Tibial nerve (tissue), 3 donors: ENCODE data around the gene CALB2.

ENCODE experiments used
- POLR2A ChIP-seq, 2 donors: fragments of 450-650 bp; IDR thresholded peaks; one replicate each; pipeline ENCODE4 v1.6.1; 2017; ENCODE audit warnings: antibody characterized with exemption in 2 of 2, mild to moderate bottlenecking in 2 of 2, moderate library complexity in 2 of 2
- TF ChIP-seq, protein P1 (sequence below), 5 experiments: fragments of 200-600 bp in 3 of 5; fragments of 450-650 bp in 2 of 5; sonication (generic) in 3 of 5; IDR thresholded peaks; one replicate each; pipeline ENCODE4 v1.5.1; 2016 to 2019; ENCODE audit warnings: antibody characterized with exemption in 5 of 5, mild to moderate bottlenecking in 3 of 5, moderate library complexity in 2 of 5

DNA sequence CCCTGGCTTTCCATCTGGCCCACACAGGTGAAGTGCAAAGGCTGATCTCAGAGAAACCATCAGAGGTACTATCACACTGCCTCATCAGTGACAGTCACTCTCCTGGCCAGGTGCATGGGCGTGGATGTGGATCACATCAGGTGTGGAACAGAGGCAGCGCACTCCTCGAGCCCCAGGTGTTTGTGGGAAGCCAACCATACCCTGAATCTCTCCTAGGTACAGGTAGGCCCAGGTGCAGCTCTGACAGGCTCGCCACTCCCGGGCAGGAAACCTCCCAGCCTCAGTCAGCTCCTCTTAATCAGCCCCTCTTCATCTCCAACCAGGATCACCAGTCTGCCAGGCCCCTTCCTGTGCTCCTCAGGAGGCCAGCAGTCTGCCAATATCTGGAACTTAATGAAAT is 51.6 kb downstream of the CALB2 start:
- TF ChIP-seq, protein P1, sequence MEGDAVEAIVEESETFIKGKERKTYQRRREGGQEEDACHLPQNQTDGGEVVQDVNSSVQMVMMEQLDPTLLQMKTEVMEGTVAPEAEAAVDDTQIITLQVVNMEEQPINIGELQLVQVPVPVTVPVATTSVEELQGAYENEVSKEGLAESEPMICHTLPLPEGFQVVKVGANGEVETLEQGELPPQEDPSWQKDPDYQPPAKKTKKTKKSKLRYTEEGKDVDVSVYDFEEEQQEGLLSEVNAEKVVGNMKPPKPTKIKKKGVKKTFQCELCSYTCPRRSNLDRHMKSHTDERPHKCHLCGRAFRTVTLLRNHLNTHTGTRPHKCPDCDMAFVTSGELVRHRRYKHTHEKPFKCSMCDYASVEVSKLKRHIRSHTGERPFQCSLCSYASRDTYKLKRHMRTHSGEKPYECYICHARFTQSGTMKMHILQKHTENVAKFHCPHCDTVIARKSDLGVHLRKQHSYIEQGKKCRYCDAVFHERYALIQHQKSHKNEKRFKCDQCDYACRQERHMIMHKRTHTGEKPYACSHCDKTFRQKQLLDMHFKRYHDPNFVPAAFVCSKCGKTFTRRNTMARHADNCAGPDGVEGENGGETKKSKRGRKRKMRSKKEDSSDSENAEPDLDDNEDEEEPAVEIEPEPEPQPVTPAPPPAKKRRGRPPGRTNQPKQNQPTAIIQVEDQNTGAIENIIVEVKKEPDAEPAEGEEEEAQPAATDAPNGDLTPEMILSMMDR (IDR thresholded peaks at IDR 0.05), result no peak
- no peak for TF ChIP-seq POLR2A (IDR thresholded peaks at IDR 0.05)
